ENCODE data around the gene FLNB. TPM values are rescaled to one million over a fixed set of nuclear protein-coding genes. Genes with fewer than 3 reads are reported as not detected.

The FLNB gene
- total and polyA plus RNA-seq, 3 experiments from 2014 or later = 11.5 to 12.8 (median 12.2) TPM

- no peak overlapping the region for H3K4me3 Mint-ChIP-seq
- peak overlapping the region in 1 of 8 donors; percentile 77 for H3K27ac Mint-ChIP-seq
- H3K27me3 ChIP-seq (ENCODE audit: insufficient read depth, low read length, poor library complexity, severe bottlenecking) = no peaks in the 10 kb centered on the region
- POLR2A ChIA-PET = no interaction called here
- H3K9me3 Mint-ChIP-seq = no peaks in the 10 kb centered on the region
- peaks cover 8 to 32% (median 20%) of the 10 kb centered on the region in 3 donors for H3K36me3 Mint-ChIP-seq
- no peaks in the 10 kb centered on the region for H3K9me3 ChIP-seq (ENCODE audit: low read length)
- DNase-seq = no peak
- no peaks in the 10 kb centered on the region for H3K36me3 ChIP-seq (ENCODE audit: insufficient read depth, low read length)
- H3K4me3 ChIP-seq (ENCODE audit: low read length) = no peak overlapping the region
- H3K27me3 Mint-ChIP-seq = no peaks in the 10 kb centered on the region
- peaks cover 13 to 21% (median 15%) of the 10 kb centered on the region in 3 donors for H3K4me1 Mint-ChIP-seq
- peaks cover 43% of the 10 kb centered on the region for H3K4me1 ChIP-seq (ENCODE audit: insufficient read depth, low read length)
- CTCF ChIA-PET = no interaction called here
- H3K27ac ChIP-seq (ENCODE audit: low read depth, low read length) = no peak overlapping the region
Measured at GRCh38 chr3:58079773-58080172, 71.6 kb downstream of the FLNB start.

GRCh38 chr3:58082047-58082446, 73.8 kb downstream of the FLNB start:
- peaks cover 8 to 37% (median 21%) of the 10 kb centered on the region in 3 donors for H3K36me3 Mint-ChIP-seq
- no peaks in the 10 kb centered on the region for H3K9me3 ChIP-seq (ENCODE audit: low read length)
- POLR2A ChIA-PET = no interaction called here
- H3K4me1 Mint-ChIP-seq = peaks cover 17 to 20% (median 18%) of the 10 kb centered on the region in 3 donors
- H3K4me3 ChIP-seq (ENCODE audit: low read length) = no peak overlapping the region
- peak overlapping the region in 3 of 8 donors; percentile 8 to 43 (median 19) for H3K27ac Mint-ChIP-seq
- H3K36me3 ChIP-seq (ENCODE audit: insufficient read depth, low read length) = no peaks in the 10 kb centered on the region
- no peaks in the 10 kb centered on the region for H3K9me3 Mint-ChIP-seq
- H3K27me3 Mint-ChIP-seq = no peaks in the 10 kb centered on the region
- H3K27me3 ChIP-seq (ENCODE audit: insufficient read depth, low read length, poor library complexity, severe bottlenecking) = no peaks in the 10 kb centered on the region
- CTCF ChIA-PET = no interaction called here
- peak in 1 of 5 donors; percentile 67 for DNase-seq
- H3K27ac ChIP-seq (ENCODE audit: low read depth, low read length) = no peak overlapping the region
- H3K4me3 Mint-ChIP-seq = peak overlapping the region in 1 of 7 donors; percentile 13
- H3K4me1 ChIP-seq (ENCODE audit: insufficient read depth, low read length) = peaks cover 47% of the 10 kb centered on the region

- Histone ChIP-seq H3K9me3 (ENCODE audit: low read length) (no peaks in the 10 kb centered on the region), H3K27me3 (ENCODE audit: insufficient read depth, low read length, poor library complexity, severe bottlenecking) (no peaks in the 10 kb centered on the region), H3K4me3 (ENCODE audit: low read length) (no peak overlapping the region), H3K4me1 (ENCODE audit: insufficient read depth, low read length) (peaks cover 47% of the 10 kb centered on the region), H3K36me3 (ENCODE audit: insufficient read depth, low read length) (no peaks in the 10 kb centered on the region), H3K27ac (ENCODE audit: low read depth, low read length) (no peak overlapping the region)
- ChIA-PET POLR2A (no interaction called here), CTCF (no interaction called here)
- H3K27me3 Mint-ChIP-seq = no peaks in the 10 kb centered on the region
- H3K4me3 Mint-ChIP-seq = no peak overlapping the region
- H3K4me1 Mint-ChIP-seq = peaks cover 17 to 20% (median 18%) of the 10 kb centered on the region in 3 donors
- no peaks in the 10 kb centered on the region for H3K9me3 Mint-ChIP-seq
- no peak overlapping the region for H3K27ac Mint-ChIP-seq
- DNase-seq = no peak
- H3K36me3 Mint-ChIP-seq = peaks cover 12 to 28% (median 15%) of the 10 kb centered on the region in 3 donors
Measured at GRCh38 chr3:58084166-58084565, 75.9 kb downstream of the FLNB start.

GRCh38 chr3:58084788-58085543, 76.7 kb downstream of the FLNB start:
- Mint-ChIP-seq H3K9me3 (no peaks in the 10 kb centered on the region), H3K4me1 (peaks cover 17 to 20% (median 18%) of the 10 kb centered on the region in 3 donors), H3K27ac (peak overlapping the region in 3 of 8 donors; percentile 1 to 64 (median 7)), H3K4me3 (peak overlapping the region in 2 of 7 donors; percentile 4 to 20), H3K36me3 (peaks cover 6 to 21% (median 11%) of the 10 kb centered on the region in 3 donors), H3K27me3 (no peaks in the 10 kb centered on the region)
- POLR2A ChIA-PET = no interaction called here
- Histone ChIP-seq H3K4me1 (ENCODE audit: insufficient read depth, low read length) (peaks cover 47% of the 10 kb centered on the region), H3K4me3 (ENCODE audit: low read length) (no peak overlapping the region), H3K9me3 (ENCODE audit: low read length) (no peaks in the 10 kb centered on the region), H3K27me3 (ENCODE audit: insufficient read depth, low read length, poor library complexity, severe bottlenecking) (no peaks in the 10 kb centered on the region), H3K36me3 (ENCODE audit: insufficient read depth, low read length) (no peaks in the 10 kb centered on the region), H3K27ac (ENCODE audit: low read depth, low read length) (no peak overlapping the region)
- CTCF ChIA-PET = no interaction called here
- DNase-seq = no peak

GRCh38 chr3:58085616-58086015, 77.4 kb downstream of the FLNB start:
- H3K27ac Mint-ChIP-seq = no peak overlapping the region
- Histone ChIP-seq H3K27me3 (ENCODE audit: insufficient read depth, low read length, poor library complexity, severe bottlenecking) (no peaks in the 10 kb centered on the region), H3K4me3 (ENCODE audit: low read length) (no peak overlapping the region), H3K36me3 (ENCODE audit: insufficient read depth, low read length) (no peaks in the 10 kb centered on the region), H3K4me1 (ENCODE audit: insufficient read depth, low read length) (peaks cover 47% of the 10 kb centered on the region), H3K9me3 (ENCODE audit: low read length) (no peaks in the 10 kb centered on the region), H3K27ac (ENCODE audit: low read depth, low read length) (no peak overlapping the region)
- H3K27me3 Mint-ChIP-seq = no peaks in the 10 kb centered on the region
- peaks cover 4 to 18% (median 10%) of the 10 kb centered on the region in 3 donors for H3K36me3 Mint-ChIP-seq
- no peaks in the 10 kb centered on the region for H3K9me3 Mint-ChIP-seq
- CTCF ChIA-PET = no interaction called here
- H3K4me1 Mint-ChIP-seq = peaks cover 17 to 20% (median 18%) of the 10 kb centered on the region in 3 donors
- POLR2A ChIA-PET = no interaction called here
- no peak for DNase-seq
- peak overlapping the region in 1 of 7 donors; percentile 20 for H3K4me3 Mint-ChIP-seq

- Mint-ChIP-seq H3K4me3 (no peak overlapping the region), H3K27ac (no peak overlapping the region), H3K27me3 (no peaks in the 10 kb centered on the region), H3K4me1 (peaks cover 10 to 15% (median 12%) of the 10 kb centered on the region in 3 donors), H3K36me3 (peaks cover 1 to 10% (median 4%) of the 10 kb centered on the region in 3 donors), H3K9me3 (no peaks in the 10 kb centered on the region)
- no peak for DNase-seq
- Histone ChIP-seq H3K9me3 (ENCODE audit: low read length) (no peaks in the 10 kb centered on the region), H3K36me3 (ENCODE audit: insufficient read depth, low read length) (no peaks in the 10 kb centered on the region), H3K27ac (ENCODE audit: low read depth, low read length) (no peak overlapping the region), H3K27me3 (ENCODE audit: insufficient read depth, low read length, poor library complexity, severe bottlenecking) (no peaks in the 10 kb centered on the region), H3K4me1 (ENCODE audit: insufficient read depth, low read length) (peaks cover 22% of the 10 kb centered on the region), H3K4me3 (ENCODE audit: low read length) (no peak overlapping the region)
- POLR2A ChIA-PET = no interaction called here
- CTCF ChIA-PET = no interaction called here
Measured at GRCh38 chr3:58088501-58088900, 80.3 kb downstream of the FLNB start.

GRCh38 chr3:58090351-58090750, 82.1 kb downstream of the FLNB start:
- Histone ChIP-seq H3K4me1 (ENCODE audit: insufficient read depth, low read length) (peaks cover 6% of the 10 kb centered on the region), H3K27me3 (ENCODE audit: insufficient read depth, low read length, poor library complexity, severe bottlenecking) (no peaks in the 10 kb centered on the region), H3K9me3 (ENCODE audit: low read length) (no peaks in the 10 kb centered on the region), H3K27ac (ENCODE audit: low read depth, low read length) (no peak overlapping the region), H3K4me3 (ENCODE audit: low read length) (no peak overlapping the region), H3K36me3 (ENCODE audit: insufficient read depth, low read length) (no peaks in the 10 kb centered on the region)
- H3K27ac Mint-ChIP-seq = no peak overlapping the region
- peaks cover 4 to 6% (median 4%) of the 10 kb centered on the region in 3 donors for H3K4me1 Mint-ChIP-seq
- peaks cover 1 to 8% (median 4%) of the 10 kb centered on the region in 3 donors for H3K36me3 Mint-ChIP-seq
- ChIA-PET POLR2A (no interaction called here), CTCF (no interaction called here)
- H3K4me3 Mint-ChIP-seq = no peak overlapping the region
- DNase-seq = no peak
- no peaks in the 10 kb centered on the region for H3K27me3 Mint-ChIP-seq
- no peaks in the 10 kb centered on the region for H3K9me3 Mint-ChIP-seq

- no peak for DNase-seq
- POLR2A ChIA-PET = no interaction called here
- no peaks in the 10 kb centered on the region for H3K27me3 Mint-ChIP-seq
- H3K27ac Mint-ChIP-seq = no peak overlapping the region
- peaks cover 4 to 17% (median 4%) of the 10 kb centered on the region in 3 donors for H3K36me3 Mint-ChIP-seq
- CTCF ChIA-PET = no interaction called here
- no peaks in the 10 kb centered on the region for H3K4me1 ChIP-seq (ENCODE audit: insufficient read depth, low read length)
- no peaks in the 10 kb centered on the region for H3K9me3 Mint-ChIP-seq
- no peaks in the 10 kb centered on the region for H3K27me3 ChIP-seq (ENCODE audit: insufficient read depth, low read length, poor library complexity, severe bottlenecking)
- H3K27ac ChIP-seq (ENCODE audit: low read depth, low read length) = no peak overlapping the region
- no peaks in the 10 kb centered on the region for H3K4me1 Mint-ChIP-seq
- H3K4me3 ChIP-seq (ENCODE audit: low read length) = no peak overlapping the region
- no peaks in the 10 kb centered on the region for H3K9me3 ChIP-seq (ENCODE audit: low read length)
- no peaks in the 10 kb centered on the region for H3K36me3 ChIP-seq (ENCODE audit: insufficient read depth, low read length)
- no peak overlapping the region for H3K4me3 Mint-ChIP-seq
Measured at GRCh38 chr3:58092521-58092920, 84.3 kb downstream of the FLNB start.

Measured in CD8-positive, alpha-beta memory T cell (primary cell).